Neutrophil (primary cell): Measurements from ENCODE around the gene MYL10.

ENCODE experiments used
- H3K27ac ChIP-seq: fragments of 200-600 bp; sonication (generic); 2 replicates; pipeline ENCODE4 v1.5.1; 2016; ENCODE audit warnings: mild to moderate bottlenecking, moderate library complexity
- H3K27me3 ChIP-seq: fragments of 200-600 bp; sonication (generic); 2 replicates; pipeline ENCODE4 v1.6.0; 2016; ENCODE audit warnings: mild to moderate bottlenecking
- H3K36me3 ChIP-seq: fragments of 200-600 bp; sonication (generic); 2 replicates; pipeline ENCODE4 v1.5.1; 2017
- H3K4me1 ChIP-seq, 2 experiments: fragments of 200-600 bp in 1 of 2; sonication (generic) in 1 of 2; 1 replicate in 1 of 2; 2 replicates in 1 of 2; pipeline versions ENCODE4 v1.5.1 to v1.6.1; 2013 to 2016; ENCODE audit warnings: low read depth in 1 of 2, low read length in 1 of 2, mild to moderate bottlenecking in 1 of 2, moderate library complexity in 1 of 2; ENCODE audit not compliant: control insufficient read depth in 1 of 2, insufficient read depth in 1 of 2
- H3K4me3 ChIP-seq, 2 experiments: fragments of 200-600 bp in 1 of 2; sonication (generic) in 1 of 2; 1 replicate in 1 of 2; 2 replicates in 1 of 2; pipeline ENCODE4 v1.5.1; 2013 to 2016; ENCODE audit warnings: low read depth in 1 of 2, low read length in 1 of 2, mild to moderate bottlenecking in 1 of 2, moderate library complexity in 1 of 2
- H3K9me3 ChIP-seq: fragments of 200-600 bp; sonication (generic); 2 replicates; pipeline ENCODE4 v1.5.1; 2016
- CTCF ChIP-seq: fragments of 200-600 bp; sonication (generic); IDR thresholded peaks from 2 replicates; pipeline ENCODE4 v1.5.1; 2016; ENCODE audit warnings: antibody characterized with exemption

MYL10 gene

GRCh38 chr7:101636822-101637623 is 7.9 kb upstream of the MYL10 start:
- Histone ChIP-seq H3K27ac (no peak overlapping the region), H3K27me3 (no peaks in the 10 kb centered on the region), H3K9me3 (no peaks in the 10 kb centered on the region), H3K36me3 (no peaks in the 10 kb centered on the region), H3K4me3 (no peak overlapping the region), H3K4me1 (no peaks in the 10 kb centered on the region)
- no peak for TF ChIP-seq CTCF

GRCh38 chr7:101635484-101635883 is 6.4 kb upstream of the MYL10 start:
- Histone ChIP-seq H3K27ac (no peak overlapping the region), H3K4me3 (no peak overlapping the region), H3K27me3 (peaks cover 5% of the 10 kb centered on the region), H3K9me3 (no peaks in the 10 kb centered on the region), H3K4me1 (no peaks in the 10 kb centered on the region), H3K36me3 (no peaks in the 10 kb centered on the region)
- TF ChIP-seq CTCF = no peak

- TF ChIP-seq CTCF = no peak
- H3K4me1 ChIP-seq = no peaks in the 10 kb centered on the region
- no peak overlapping the region for H3K27ac ChIP-seq
- no peaks in the 10 kb centered on the region for H3K36me3 ChIP-seq
- H3K27me3 ChIP-seq = peaks cover 7% of the 10 kb centered on the region
- H3K9me3 ChIP-seq = no peaks in the 10 kb centered on the region
- H3K4me3 ChIP-seq = no peak overlapping the region
These were observed 5.2 kb upstream of the MYL10 start for GRCh38 chr7:101634196-101634717.

- Histone ChIP-seq H3K36me3 (no peaks in the 10 kb centered on the region), H3K9me3 (no peaks in the 10 kb centered on the region), H3K4me1 (no peaks in the 10 kb centered on the region), H3K27me3 (peaks cover 7% of the 10 kb centered on the region), H3K27ac (no peak overlapping the region), H3K4me3 (no peak overlapping the region)
- no peak for TF ChIP-seq CTCF
These were observed 4.4 kb upstream of the MYL10 start for GRCh38 chr7:101633511-101633910.

GRCh38 chr7:101632641-101633040 is 3.5 kb upstream of the MYL10 start:
- H3K4me1 ChIP-seq = no peaks in the 10 kb centered on the region
- H3K4me3 ChIP-seq = no peak overlapping the region
- TF ChIP-seq CTCF = no peak
- no peaks in the 10 kb centered on the region for H3K9me3 ChIP-seq
- peaks cover 7% of the 10 kb centered on the region for H3K27me3 ChIP-seq
- H3K36me3 ChIP-seq = no peaks in the 10 kb centered on the region
- H3K27ac ChIP-seq = no peak overlapping the region
